ENCODE results near the gene SYCP2L. TPM values are rescaled to one million over a fixed set of nuclear protein-coding genes. Genes with fewer than 3 reads are reported as not detected.

The SYCP2L gene
- total and polyA plus RNA-seq, 10 of the 15 experiments (the other 5 are each of a cell fraction or from before 2014, with no cell fraction given): 0.03 to 0.12 (median 0.04) TPM; not detected in 7

DNA sequence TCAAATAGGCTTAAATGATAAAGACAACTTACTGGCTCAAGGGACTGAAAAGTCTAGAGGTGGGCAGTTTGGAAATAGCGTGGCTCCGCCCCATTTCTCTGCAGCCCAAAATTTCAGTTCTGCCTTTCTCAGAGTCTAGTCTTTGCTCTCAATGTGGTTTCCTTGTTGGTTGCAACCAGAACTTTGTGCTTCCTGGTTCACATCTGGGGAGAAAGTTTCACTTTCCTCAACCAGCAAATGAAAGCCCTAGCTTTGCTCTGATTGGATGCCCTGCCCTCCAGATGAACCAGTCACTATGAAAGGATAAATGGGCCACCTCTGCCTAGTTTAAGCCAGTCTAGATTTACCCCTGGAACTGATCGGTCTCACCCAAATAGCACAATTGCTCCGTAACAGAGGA lies 14.9 kb downstream of the SYCP2L start:
- SMC1A ChIA-PET (ENCODE audit: uncharacterized antibody, unreplicated experiment): interaction anchor here (1.7 kb wide), 1 partner anchor 11 kb away, joined by 4 read pairs; no protein-coding TSS in a partner anchor
- TF ChIP-seq, protein P1, sequence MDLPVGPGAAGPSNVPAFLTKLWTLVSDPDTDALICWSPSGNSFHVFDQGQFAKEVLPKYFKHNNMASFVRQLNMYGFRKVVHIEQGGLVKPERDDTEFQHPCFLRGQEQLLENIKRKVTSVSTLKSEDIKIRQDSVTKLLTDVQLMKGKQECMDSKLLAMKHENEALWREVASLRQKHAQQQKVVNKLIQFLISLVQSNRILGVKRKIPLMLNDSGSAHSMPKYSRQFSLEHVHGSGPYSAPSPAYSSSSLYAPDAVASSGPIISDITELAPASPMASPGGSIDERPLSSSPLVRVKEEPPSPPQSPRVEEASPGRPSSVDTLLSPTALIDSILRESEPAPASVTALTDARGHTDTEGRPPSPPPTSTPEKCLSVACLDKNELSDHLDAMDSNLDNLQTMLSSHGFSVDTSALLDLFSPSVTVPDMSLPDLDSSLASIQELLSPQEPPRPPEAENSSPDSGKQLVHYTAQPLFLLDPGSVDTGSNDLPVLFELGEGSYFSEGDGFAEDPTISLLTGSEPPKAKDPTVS (IDR thresholded peaks at IDR 0.05; ENCODE audit: low read depth, low read length): no peak
- TF ChIP-seq ASH2L (IDR thresholded peaks at IDR 0.05; ENCODE audit: borderline replicate concordance, low read depth) (no peak), WRNIP1 (IDR thresholded peaks at IDR 0.05; ENCODE audit: borderline replicate concordance, low read depth, low read length) (no peak), IKZF2 (IDR thresholded peaks at IDR 0.05) (peak in 1 of 2 experiments; percentile 35; a peak in 1 of 4 replicates), GABPA (IDR thresholded peaks at IDR 0.05; ENCODE audit: low read depth) (peak; percentile 42; the same call in 1 of the 2 replicates), EED (IDR thresholded peaks at IDR 0.05; ENCODE audit: low read depth) (no peak), PKNOX1 (IDR thresholded peaks at IDR 0.05) (no peak), NFYB (IDR thresholded peaks at IDR 0.05; ENCODE audit: insufficient read depth, low read depth, low read length) (peak; percentile 79; the same call in 1 of the 2 replicates), RELA (IDR thresholded peaks at IDR 0.05; ENCODE audit: borderline replicate concordance, partially characterized antibody) (no peak), RAD21 (IDR thresholded peaks at IDR 0.05; ENCODE audit: insufficient read depth, low read depth, low read length) (no peak), SREBF1 (IDR thresholded peaks at IDR 0.05; ENCODE audit: low read length) (no peak), FOS (IDR thresholded peaks at IDR 0.05; ENCODE audit: borderline replicate concordance, extremely low read depth, insufficient read length) (no peak), NBN (IDR thresholded peaks at IDR 0.05) (no peak)
- TF ChIP-seq, protein P2, sequence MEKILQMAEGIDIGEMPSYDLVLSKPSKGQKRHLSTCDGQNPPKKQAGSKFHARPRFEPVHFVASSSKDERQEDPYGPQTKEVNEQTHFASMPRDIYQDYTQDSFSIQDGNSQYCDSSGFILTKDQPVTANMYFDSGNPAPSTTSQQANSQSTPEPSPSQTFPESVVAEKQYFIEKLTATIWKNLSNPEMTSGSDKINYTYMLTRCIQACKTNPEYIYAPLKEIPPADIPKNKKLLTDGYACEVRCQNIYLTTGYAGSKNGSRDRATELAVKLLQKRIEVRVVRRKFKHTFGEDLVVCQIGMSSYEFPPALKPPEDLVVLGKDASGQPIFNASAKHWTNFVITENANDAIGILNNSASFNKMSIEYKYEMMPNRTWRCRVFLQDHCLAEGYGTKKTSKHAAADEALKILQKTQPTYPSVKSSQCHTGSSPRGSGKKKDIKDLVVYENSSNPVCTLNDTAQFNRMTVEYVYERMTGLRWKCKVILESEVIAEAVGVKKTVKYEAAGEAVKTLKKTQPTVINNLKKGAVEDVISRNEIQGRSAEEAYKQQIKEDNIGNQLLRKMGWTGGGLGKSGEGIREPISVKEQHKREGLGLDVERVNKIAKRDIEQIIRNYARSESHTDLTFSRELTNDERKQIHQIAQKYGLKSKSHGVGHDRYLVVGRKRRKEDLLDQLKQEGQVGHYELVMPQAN (conservative IDR thresholded peaks at IDR 0.05): no peak
- TF ChIP-seq, protein P3, sequence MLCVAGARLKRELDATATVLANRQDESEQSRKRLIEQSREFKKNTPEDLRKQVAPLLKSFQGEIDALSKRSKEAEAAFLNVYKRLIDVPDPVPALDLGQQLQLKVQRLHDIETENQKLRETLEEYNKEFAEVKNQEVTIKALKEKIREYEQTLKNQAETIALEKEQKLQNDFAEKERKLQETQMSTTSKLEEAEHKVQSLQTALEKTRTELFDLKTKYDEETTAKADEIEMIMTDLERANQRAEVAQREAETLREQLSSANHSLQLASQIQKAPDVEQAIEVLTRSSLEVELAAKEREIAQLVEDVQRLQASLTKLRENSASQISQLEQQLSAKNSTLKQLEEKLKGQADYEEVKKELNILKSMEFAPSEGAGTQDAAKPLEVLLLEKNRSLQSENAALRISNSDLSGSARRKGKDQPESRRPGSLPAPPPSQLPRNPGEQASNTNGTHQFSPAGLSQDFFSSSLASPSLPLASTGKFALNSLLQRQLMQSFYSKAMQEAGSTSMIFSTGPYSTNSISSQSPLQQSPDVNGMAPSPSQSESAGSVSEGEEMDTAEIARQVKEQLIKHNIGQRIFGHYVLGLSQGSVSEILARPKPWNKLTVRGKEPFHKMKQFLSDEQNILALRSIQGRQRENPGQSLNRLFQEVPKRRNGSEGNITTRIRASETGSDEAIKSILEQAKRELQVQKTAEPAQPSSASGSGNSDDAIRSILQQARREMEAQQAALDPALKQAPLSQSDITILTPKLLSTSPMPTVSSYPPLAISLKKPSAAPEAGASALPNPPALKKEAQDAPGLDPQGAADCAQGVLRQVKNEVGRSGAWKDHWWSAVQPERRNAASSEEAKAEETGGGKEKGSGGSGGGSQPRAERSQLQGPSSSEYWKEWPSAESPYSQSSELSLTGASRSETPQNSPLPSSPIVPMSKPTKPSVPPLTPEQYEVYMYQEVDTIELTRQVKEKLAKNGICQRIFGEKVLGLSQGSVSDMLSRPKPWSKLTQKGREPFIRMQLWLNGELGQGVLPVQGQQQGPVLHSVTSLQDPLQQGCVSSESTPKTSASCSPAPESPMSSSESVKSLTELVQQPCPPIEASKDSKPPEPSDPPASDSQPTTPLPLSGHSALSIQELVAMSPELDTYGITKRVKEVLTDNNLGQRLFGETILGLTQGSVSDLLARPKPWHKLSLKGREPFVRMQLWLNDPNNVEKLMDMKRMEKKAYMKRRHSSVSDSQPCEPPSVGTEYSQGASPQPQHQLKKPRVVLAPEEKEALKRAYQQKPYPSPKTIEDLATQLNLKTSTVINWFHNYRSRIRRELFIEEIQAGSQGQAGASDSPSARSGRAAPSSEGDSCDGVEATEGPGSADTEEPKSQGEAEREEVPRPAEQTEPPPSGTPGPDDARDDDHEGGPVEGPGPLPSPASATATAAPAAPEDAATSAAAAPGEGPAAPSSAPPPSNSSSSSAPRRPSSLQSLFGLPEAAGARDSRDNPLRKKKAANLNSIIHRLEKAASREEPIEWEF (IDR thresholded peaks at IDR 0.05; ENCODE audit: insufficient replicate concordance, low read depth, low read length): no peak

More for the DNA sequence above, 14.9 kb downstream of the SYCP2L start:
- RAD21 ChIA-PET (ENCODE audit: unreplicated experiment): no interaction called here
- H3K79me2 ChIP-seq (ENCODE audit: control insufficient read depth, insufficient read depth, low read length): no peaks in the 10 kb centered on the region
- no peaks in the 10 kb centered on the region for H3K36me3 ChIP-seq (ENCODE audit: control insufficient read depth in 2 of 2, insufficient read depth in 2 of 2, low read length in 1 of 2)
- H3K27me3 ChIP-seq (replicated peaks in 1 of 2; ENCODE audit: control insufficient read depth in 2 of 2, insufficient read depth in 2 of 2, low read length in 1 of 2): no peaks in the 10 kb centered on the region
- peak; percentile 95 for FAIRE-seq
- no peaks in the 10 kb centered on the region for H4K20me1 ChIP-seq (ENCODE audit: control insufficient read depth, insufficient read depth)
- WGBS (ENCODE audit: insufficient coverage, insufficient replicate concordance, low lambda C conversion rate, missing lambda C conversion rate): 3% methylated on average over 4 of the region's 4 CpGs
- intact Hi-C loops (cut with micrococcal nuclease; ENCODE audit: unreplicated experiment) (loop anchor here (10.0 kb wide), 1 partner anchor 1137 kb away; no protein-coding TSS in a partner anchor), in situ Hi-C loops (cut with MboI) (no loop called here)
- H3K4me3 ChIP-seq: no peak overlapping the region
- peak; percentile 59 for DNase-seq (ENCODE audit: low read depth, low spot score)
- no TSS peak for BruUV-seq (replicated peaks)
- POLR2A ChIA-PET: interaction anchor here (1.0 kb wide), 1 partner anchor 16 kb away, joined by 3 read pairs; no protein-coding TSS in a partner anchor
- H3K9me3 ChIP-seq (replicated peaks; ENCODE audit: control insufficient read depth, insufficient read depth, low read length): no peaks in the 10 kb centered on the region; the same call in 1 of the 3 replicates
- peaks cover 9% of the 10 kb centered on the region; the same call in 1 of the 2 replicates for H3K4me1 ChIP-seq (ENCODE audit: control insufficient read depth, insufficient read depth, low read length)
- H3K9ac ChIP-seq (ENCODE audit: control insufficient read depth, insufficient read depth, low read length): no peak overlapping the region
- ATAC-seq: peak; percentile 96
- no peak overlapping the region for H3K27ac ChIP-seq (ENCODE audit: control insufficient read depth, insufficient read depth)
- H3K4me2 ChIP-seq (ENCODE audit: control insufficient read depth, insufficient read depth): no peak overlapping the region; the same call in none of the 2 replicates
- peak overlapping the region; percentile 28; the same call in 1 of the 2 replicates for H2AFZ ChIP-seq (ENCODE audit: control insufficient read depth, low read depth, low read length)
- CTCF ChIA-PET: no interaction called here

All from GM12878 (cell line).